Smooth muscle cell (in vitro differentiated cells): ENCODE data around the gene FHIT. TPM values are rescaled to one million over a fixed set of nuclear protein-coding genes. Genes with fewer than 3 reads are reported as not detected.

Experiments used
- DNase-seq: peaks from one replicate; lab custom pipeline; 2025; ENCODE audit not compliant: unreplicated experiment; lab: John Stamatoyannopoulos, UW
- H2AFZ ChIP-seq: fragments of 200-600 bp; sonication (generic); 2 replicates; pipeline ENCODE4 v1.6.0; 2016; ENCODE audit warnings: antibody characterized with exemption, low read depth, mild to moderate bottlenecking
- H3F3A ChIP-seq: fragments of 200-600 bp; sonication (generic); 2 replicates; pipeline ENCODE4 v1.6.0; 2017; ENCODE audit warnings: antibody characterized with exemption, low read depth
- H3K27ac ChIP-seq: fragments of 200-600 bp; sonication (generic); 2 replicates; pipeline ENCODE4 v1.5.1; 2016; ENCODE audit warnings: low read depth, mild to moderate bottlenecking
- H3K27me3 ChIP-seq: fragments of 200-600 bp; sonication (generic); 2 replicates; pipeline ENCODE4 v1.6.1; 2016; ENCODE audit warnings: low read depth, mild to moderate bottlenecking
- H3K36me3 ChIP-seq: fragments of 200-600 bp; sonication (generic); 2 replicates; pipeline ENCODE4 v1.5.1; 2016; ENCODE audit warnings: low read depth
- H3K4me1 ChIP-seq: fragments of 200-600 bp; sonication (generic); 2 replicates; pipeline ENCODE4 v1.5.1; 2016; ENCODE audit warnings: low read depth
- H3K4me2 ChIP-seq: fragments of 200-600 bp; sonication (generic); 2 replicates; pipeline ENCODE4 v1.6.0; 2016; ENCODE audit warnings: mild to moderate bottlenecking
- H3K4me3 ChIP-seq: fragments of 200-600 bp; sonication (generic); 2 replicates; pipeline ENCODE4 v1.5.1; 2016; ENCODE audit warnings: mild to moderate bottlenecking
- H3K79me2 ChIP-seq: fragments of 200-600 bp; sonication (generic); 2 replicates; pipeline ENCODE4 v1.6.0; 2016; ENCODE audit warnings: low read depth, mild to moderate bottlenecking
- H3K9ac ChIP-seq: fragments of 200-600 bp; sonication (generic); 2 replicates; pipeline ENCODE4 v1.6.0; 2016; ENCODE audit warnings: low read depth
- H3K9me3 ChIP-seq: fragments of 200-600 bp; sonication (generic); replicated peaks from 2 replicates; pipeline ENCODE4 v1.5.1; 2016; ENCODE audit warnings: low read depth
- H4K20me1 ChIP-seq: fragments of 200-600 bp; sonication (generic); 2 replicates; pipeline ENCODE4 v1.6.0; 2016; ENCODE audit warnings: low read depth
- WGBS: methylation state at CpG from one replicate; pipeline ENCODE4 v1.1.7; 2016; ENCODE audit warnings: low lambda C conversion rate; 5-methylcytosine and 5-hydroxymethylcytosine counted together
- polyA plus RNA-seq: library from polyadenylated mRNA; unstranded; fragments of >200 nt; fragmentation: Nextera tagmentation; extraction: Ambion mirVana; gene quantifications from 2 replicates; pipeline ENCODE4 v1.2.1, GENCODE V29; 2016
- total RNA-seq: library from RNA; depleted of rRNA; stranded (reverse); fragments of >200 nt; gene quantifications from 2 replicates; pipeline ENCODE4 v1.2.3, GENCODE V29; 2014
- TF ChIP-seq, protein P1 (sequence below): fragments of 200-600 bp; sonication (generic); IDR thresholded peaks from 2 replicates; pipeline ENCODE4 v1.5.1; 2017; ENCODE audit warnings: borderline replicate concordance, mild to moderate bottlenecking, antibody characterized with exemption; ENCODE audit not compliant: insufficient read depth, poor library complexity, severe bottlenecking

FHIT gene
- total and polyA plus RNA-seq, 2 experiments from 2014 or later: 5.9 to 6.7 TPM

DNA sequence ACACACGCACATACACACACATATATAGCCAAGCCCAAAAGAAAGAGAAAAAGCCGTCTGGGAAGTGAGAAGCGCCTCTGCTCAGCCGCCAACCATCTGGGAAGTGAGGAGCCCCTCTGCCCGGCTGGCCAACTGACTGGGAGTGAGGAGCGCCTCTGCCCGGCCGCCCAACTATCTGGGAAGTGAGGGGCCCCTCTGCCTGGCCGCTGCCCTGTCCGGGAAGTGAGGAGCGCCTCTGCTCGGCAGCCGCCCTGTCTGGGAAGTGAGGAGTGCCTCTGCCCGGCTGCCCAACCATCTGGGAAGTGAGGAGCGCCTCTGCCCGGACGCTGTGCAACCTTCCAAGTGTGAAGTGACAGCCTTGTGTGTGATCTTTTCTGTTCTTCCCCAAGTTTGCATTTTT, 49.2 kb downstream of the FHIT start:
- no peaks in the 10 kb centered on the region for H4K20me1 ChIP-seq
- no peaks in the 10 kb centered on the region for H3F3A ChIP-seq
- no peak for DNase-seq
- H3K36me3 ChIP-seq: no peaks in the 10 kb centered on the region
- H3K9me3 ChIP-seq: no peaks in the 10 kb centered on the region
- H3K27ac ChIP-seq: no peak overlapping the region
- no peak overlapping the region for H2AFZ ChIP-seq
- TF ChIP-seq, protein P1, sequence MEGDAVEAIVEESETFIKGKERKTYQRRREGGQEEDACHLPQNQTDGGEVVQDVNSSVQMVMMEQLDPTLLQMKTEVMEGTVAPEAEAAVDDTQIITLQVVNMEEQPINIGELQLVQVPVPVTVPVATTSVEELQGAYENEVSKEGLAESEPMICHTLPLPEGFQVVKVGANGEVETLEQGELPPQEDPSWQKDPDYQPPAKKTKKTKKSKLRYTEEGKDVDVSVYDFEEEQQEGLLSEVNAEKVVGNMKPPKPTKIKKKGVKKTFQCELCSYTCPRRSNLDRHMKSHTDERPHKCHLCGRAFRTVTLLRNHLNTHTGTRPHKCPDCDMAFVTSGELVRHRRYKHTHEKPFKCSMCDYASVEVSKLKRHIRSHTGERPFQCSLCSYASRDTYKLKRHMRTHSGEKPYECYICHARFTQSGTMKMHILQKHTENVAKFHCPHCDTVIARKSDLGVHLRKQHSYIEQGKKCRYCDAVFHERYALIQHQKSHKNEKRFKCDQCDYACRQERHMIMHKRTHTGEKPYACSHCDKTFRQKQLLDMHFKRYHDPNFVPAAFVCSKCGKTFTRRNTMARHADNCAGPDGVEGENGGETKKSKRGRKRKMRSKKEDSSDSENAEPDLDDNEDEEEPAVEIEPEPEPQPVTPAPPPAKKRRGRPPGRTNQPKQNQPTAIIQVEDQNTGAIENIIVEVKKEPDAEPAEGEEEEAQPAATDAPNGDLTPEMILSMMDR: no peak
- no peak overlapping the region for H3K4me3 ChIP-seq
- 96% methylated on average over 17 of the region's 17 CpGs for WGBS
- H3K4me2 ChIP-seq: no peak overlapping the region
- no peaks in the 10 kb centered on the region for H3K4me1 ChIP-seq
- no peaks in the 10 kb centered on the region for H3K79me2 ChIP-seq
- no peak overlapping the region for H3K9ac ChIP-seq
- no peaks in the 10 kb centered on the region for H3K27me3 ChIP-seq

GRCh38 chr3:61201071-61201470, 50.2 kb downstream of the FHIT start:
- no peaks in the 10 kb centered on the region for H4K20me1 ChIP-seq
- H3K27ac ChIP-seq: no peak overlapping the region
- H3K9ac ChIP-seq: no peak overlapping the region
- H3K4me1 ChIP-seq: no peaks in the 10 kb centered on the region
- H3K4me2 ChIP-seq: no peak overlapping the region
- no peaks in the 10 kb centered on the region for H3K36me3 ChIP-seq
- no peak for DNase-seq
- no peaks in the 10 kb centered on the region for H3K9me3 ChIP-seq
- TF ChIP-seq, protein P1: no peak
- H3K79me2 ChIP-seq: no peaks in the 10 kb centered on the region
- no peak overlapping the region for H3K4me3 ChIP-seq
- H2AFZ ChIP-seq: no peak overlapping the region
- no peaks in the 10 kb centered on the region for H3F3A ChIP-seq
- WGBS: 85% methylated on average over 3 of the region's 3 CpGs
- no peaks in the 10 kb centered on the region for H3K27me3 ChIP-seq

- no peak overlapping the region for H3K9ac ChIP-seq
- DNase-seq: no peak
- H3F3A ChIP-seq: no peaks in the 10 kb centered on the region
- H3K27me3 ChIP-seq: no peaks in the 10 kb centered on the region
- no peak overlapping the region for H2AFZ ChIP-seq
- H4K20me1 ChIP-seq: no peaks in the 10 kb centered on the region
- H3K4me2 ChIP-seq: no peak overlapping the region
- TF ChIP-seq, protein P1: no peak
- H3K4me3 ChIP-seq: no peak overlapping the region
- H3K27ac ChIP-seq: no peak overlapping the region
- no peaks in the 10 kb centered on the region for H3K79me2 ChIP-seq
- no peaks in the 10 kb centered on the region for H3K36me3 ChIP-seq
- H3K9me3 ChIP-seq: no peaks in the 10 kb centered on the region
- H3K4me1 ChIP-seq: no peaks in the 10 kb centered on the region
Measured at GRCh38 chr3:61200270-61200669, 51.0 kb downstream of the FHIT start.

DNA sequence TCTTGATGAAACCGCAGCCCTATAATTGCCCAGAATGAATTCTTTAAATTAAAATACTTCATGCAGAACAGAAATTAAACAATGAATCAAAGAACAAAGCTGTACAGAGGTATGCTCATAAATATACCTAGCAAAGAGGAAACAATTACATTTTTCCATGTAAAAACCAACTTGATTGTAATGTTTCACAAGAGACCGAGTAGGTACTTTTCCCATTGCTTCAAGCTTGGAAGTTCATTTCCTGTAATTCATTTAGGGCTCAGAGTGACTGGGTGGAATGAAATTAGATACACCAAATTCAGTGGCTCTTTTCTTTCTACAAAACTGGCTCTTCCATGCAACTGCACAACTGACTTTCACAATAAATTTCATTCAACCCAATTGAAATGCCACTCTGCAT, 51.4 kb downstream of the FHIT start:
- H3K4me2 ChIP-seq: no peak overlapping the region
- 92% methylated on average over 2 of the region's 2 CpGs for WGBS
- H3F3A ChIP-seq: no peaks in the 10 kb centered on the region
- H3K27ac ChIP-seq: no peak overlapping the region
- no peaks in the 10 kb centered on the region for H3K36me3 ChIP-seq
- no peak overlapping the region for H3K4me3 ChIP-seq
- H3K79me2 ChIP-seq: no peaks in the 10 kb centered on the region
- no peaks in the 10 kb centered on the region for H4K20me1 ChIP-seq
- no peaks in the 10 kb centered on the region for H3K9me3 ChIP-seq
- TF ChIP-seq, protein P1: no peak
- H3K9ac ChIP-seq: no peak overlapping the region
- H3K4me1 ChIP-seq: no peaks in the 10 kb centered on the region
- DNase-seq: no peak
- H2AFZ ChIP-seq: no peak overlapping the region
- no peaks in the 10 kb centered on the region for H3K27me3 ChIP-seq
